Measurements from ENCODE around the gene ZNF143. TPM values are rescaled to one million over a fixed set of nuclear protein-coding genes. Genes with fewer than 3 reads are reported as not detected.
"Not testable (repeated sequence)": the region's sequence is repeated elsewhere in the genome, so short reads cannot be mapped to it uniquely, and the experiment has no call there.

The ZNF143 gene
- total RNA-seq, 1 donor from 2014 or later = 19.9 TPM

GRCh38 chr11:9549216-9549615 is 88.4 kb downstream of the ZNF143 start:
- not testable (repeated sequence) for DNase-seq (ENCODE audit: low spot score)

- no peak for DNase-seq (ENCODE audit: low spot score)
Measured at GRCh38 chr11:9550191-9550628, 89.4 kb downstream of the ZNF143 start.

GRCh38 chr11:9561279-9561982 is 100.6 kb downstream of the ZNF143 start:
- DNase-seq (ENCODE audit: low spot score) = no peak

DNA sequence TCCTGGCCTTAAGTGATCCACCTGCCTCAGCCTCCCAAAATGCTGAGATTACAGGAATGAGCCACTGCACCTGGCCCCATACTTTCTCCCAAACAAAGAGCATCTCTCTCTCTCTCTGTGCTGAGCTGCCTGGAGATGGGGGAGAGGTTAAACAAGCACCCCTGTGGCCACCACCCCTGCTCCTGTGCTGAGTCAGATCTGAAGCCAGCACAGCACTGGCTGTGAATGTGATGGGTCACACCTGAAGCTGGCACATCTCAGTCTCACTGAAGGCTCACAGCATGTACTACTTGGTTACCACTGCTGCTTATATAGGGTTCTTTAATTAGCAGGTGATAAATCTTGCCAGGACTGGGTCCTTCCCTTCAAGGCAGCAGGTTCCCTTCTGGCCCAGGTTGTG is 101.9 kb downstream of the ZNF143 start:
- no peak for DNase-seq (ENCODE audit: low spot score)

DNA sequence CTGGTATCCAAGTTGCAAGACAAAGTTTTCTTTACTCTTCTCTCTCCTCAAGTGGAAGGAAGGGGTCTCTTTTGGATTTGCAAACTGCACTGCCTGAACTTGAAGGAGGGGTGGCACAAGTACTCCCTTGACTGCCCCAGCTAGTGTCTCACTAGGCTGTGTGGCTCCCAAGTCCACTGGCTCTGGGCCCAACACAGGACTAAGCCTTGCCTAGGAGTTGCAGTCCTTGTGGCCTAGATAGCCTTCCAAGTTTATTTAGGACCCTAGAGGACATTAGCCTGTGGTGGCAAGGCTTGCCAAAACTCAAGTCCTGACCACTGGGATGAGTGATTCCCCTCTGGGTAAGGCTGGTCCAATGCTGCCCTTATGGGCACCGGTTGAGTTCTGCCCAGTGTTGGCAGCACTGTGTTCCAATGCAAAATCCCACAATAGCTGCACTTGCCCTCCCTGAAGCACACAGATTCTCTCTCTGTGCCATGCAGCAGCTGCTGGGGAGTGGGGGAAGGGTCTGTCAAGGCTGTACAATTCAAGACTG is 102.5 kb downstream of the ZNF143 start:
- DNase-seq (ENCODE audit: low spot score) = no peak

DNA sequence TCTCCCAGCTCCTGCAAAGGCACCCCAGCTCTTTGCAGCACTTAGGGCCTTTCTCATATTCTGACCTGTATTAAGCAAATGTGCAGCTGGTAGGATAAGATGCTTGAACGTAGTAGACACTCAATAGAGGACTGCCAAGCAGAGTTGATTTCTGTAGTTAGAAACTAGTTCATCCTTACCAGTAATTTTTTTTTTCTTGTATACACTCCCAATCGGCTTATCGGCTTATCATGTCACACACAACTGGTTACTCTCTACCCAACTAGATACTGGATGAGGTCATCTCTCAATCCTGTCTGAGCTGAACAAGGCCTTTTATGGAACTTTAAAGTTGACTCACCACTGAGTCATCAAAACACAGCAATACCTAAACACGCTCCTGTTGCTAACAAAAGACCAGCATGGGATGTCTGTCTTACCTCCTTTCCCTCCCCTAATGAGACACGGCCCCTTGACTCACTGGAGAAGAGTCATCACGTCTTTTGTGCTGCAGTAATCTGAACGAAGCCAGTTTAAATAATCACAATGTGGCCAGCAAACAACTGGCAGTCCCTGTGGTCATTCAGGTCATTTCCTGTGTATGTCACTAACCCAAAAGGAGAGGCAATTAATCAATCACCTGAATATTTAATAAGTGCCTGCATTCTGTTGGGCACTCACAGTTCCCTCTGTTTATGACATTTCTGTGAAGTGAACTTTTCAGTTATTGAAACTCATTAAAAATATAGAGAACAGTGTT is 105.2 kb downstream of the ZNF143 start:
- peak; percentile 70 for DNase-seq (ENCODE audit: low spot score)

DNA sequence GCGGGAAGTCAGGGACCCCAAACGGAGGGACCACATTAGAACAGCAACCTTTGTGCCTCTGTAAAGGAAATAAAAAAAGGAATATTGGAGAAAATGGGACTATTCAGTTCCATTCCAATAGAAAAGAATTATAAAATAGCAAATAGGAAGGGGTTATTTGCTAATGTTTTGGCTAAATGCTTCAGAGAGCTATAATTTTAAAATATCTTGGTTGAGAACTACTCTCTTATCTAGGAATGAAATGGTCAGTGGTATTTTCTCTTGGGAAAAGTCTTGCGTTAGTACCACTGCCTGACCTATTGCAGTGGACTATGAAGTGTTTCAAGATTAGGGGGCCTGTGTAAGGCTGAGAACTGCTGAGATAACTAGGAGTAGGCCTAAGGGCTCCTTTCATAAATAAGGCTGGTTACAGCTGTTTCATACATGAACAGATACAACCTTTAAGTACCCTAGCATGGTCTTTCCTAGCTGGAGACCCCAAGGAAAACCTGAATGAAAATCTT is 105.8 kb downstream of the ZNF143 start:
- no peak for DNase-seq (ENCODE audit: low spot score)

GRCh38 chr11:9567401-9567800 is 106.6 kb downstream of the ZNF143 start:
- no peak for DNase-seq (ENCODE audit: low spot score)

- DNase-seq (ENCODE audit: low spot score) = no peak
Measured at GRCh38 chr11:9568161-9568853, 107.5 kb downstream of the ZNF143 start.

- peak; percentile 74 for DNase-seq (ENCODE audit: low spot score)
Measured at GRCh38 chr11:9568854-9569587, 108.2 kb downstream of the ZNF143 start.

DNA sequence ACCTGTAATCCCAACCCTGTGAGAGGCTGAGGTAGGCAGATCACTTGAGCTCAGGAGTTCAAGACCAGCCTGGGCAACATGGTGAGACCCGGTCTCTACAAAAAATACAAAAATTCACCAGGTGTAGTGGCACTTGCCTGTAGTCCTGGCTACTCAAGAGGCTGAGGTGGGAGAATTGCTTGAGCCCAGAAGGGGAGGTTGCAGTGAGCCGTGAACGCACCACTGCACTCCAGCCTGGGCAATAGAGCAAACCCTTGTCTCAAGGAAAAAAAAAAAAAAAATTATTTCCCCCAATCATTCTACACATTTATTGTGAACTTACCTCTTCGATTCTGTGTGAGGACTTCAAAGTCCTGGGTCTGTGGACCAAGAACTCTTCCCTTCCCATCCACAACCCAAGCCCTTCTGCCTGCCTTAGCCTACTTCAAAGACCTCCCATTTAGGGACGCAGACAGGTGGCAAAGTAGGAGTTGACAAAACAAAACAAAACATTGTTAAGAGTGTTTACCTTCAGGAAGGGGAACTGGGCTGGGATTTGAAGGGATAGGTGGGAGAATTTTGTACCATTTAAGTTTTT is 108.9 kb downstream of the ZNF143 start:
- DNase-seq (ENCODE audit: low spot score) = no peak

DNA sequence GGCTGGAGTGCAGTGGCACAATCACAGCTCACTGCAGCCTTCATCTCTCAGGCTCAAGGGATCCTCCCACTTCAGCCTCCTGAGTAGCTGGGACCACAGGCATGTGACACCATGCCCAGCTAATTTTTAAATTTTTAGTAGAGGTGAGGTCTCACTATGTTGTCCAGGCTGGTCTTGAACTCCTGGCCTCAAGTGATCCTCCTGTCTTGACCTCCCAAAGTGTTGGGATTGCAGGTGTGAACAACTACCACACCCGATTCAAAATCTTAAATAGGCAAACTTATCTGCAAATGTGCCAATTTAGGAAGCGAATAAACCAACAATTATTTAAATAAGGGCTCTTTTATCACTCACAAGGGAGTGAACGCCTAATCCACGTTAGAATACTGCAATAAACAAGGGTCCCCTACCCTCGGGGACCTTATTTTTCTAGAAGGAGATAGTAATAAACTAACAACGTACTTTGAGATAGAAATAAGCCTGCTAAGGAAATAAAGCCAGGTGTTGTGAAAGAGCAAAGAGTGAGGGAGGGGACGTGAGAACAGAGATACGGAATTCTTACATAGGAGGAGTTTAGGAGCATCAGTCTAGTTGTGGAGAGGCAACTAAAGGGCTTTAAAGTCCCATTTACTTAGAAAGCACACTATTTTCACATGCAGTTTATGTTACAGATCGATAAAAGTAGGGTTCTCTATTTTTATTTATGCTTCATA is 109.7 kb downstream of the ZNF143 start:
- DNase-seq (ENCODE audit: low spot score) = no peak

- DNase-seq (ENCODE audit: low spot score) = no peak
Measured at GRCh38 chr11:9571071-9571762, 110.4 kb downstream of the ZNF143 start.

DNA sequence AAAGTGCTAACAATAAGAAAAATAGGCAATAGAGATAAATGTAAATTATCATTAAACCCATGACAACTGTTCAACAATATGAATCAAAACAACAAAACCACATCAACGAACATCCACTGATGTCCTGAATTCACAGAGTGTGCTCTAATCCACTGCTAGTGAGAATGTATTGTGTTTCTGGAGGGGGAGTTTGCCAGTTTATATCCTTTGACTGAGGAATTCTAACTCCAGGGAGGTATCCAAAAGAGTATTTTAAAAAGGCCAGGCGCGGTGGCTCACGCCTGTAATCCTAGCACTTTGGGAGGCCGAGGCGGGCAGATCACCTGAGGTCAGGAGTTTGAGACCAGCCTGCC is 110.9 kb downstream of the ZNF143 start:
- no peak for DNase-seq (ENCODE audit: low spot score)

- peak; percentile 99 for DNase-seq (ENCODE audit: low spot score)
Measured at GRCh38 chr11:9573052-9573774, 112.4 kb downstream of the ZNF143 start, which contains the start of gene WEE1. Gene WEE1, plus strand, starts transcription at chr11:9573670. Its CDS starts 264 bp downstream, at chr11:9573934.

DNA sequence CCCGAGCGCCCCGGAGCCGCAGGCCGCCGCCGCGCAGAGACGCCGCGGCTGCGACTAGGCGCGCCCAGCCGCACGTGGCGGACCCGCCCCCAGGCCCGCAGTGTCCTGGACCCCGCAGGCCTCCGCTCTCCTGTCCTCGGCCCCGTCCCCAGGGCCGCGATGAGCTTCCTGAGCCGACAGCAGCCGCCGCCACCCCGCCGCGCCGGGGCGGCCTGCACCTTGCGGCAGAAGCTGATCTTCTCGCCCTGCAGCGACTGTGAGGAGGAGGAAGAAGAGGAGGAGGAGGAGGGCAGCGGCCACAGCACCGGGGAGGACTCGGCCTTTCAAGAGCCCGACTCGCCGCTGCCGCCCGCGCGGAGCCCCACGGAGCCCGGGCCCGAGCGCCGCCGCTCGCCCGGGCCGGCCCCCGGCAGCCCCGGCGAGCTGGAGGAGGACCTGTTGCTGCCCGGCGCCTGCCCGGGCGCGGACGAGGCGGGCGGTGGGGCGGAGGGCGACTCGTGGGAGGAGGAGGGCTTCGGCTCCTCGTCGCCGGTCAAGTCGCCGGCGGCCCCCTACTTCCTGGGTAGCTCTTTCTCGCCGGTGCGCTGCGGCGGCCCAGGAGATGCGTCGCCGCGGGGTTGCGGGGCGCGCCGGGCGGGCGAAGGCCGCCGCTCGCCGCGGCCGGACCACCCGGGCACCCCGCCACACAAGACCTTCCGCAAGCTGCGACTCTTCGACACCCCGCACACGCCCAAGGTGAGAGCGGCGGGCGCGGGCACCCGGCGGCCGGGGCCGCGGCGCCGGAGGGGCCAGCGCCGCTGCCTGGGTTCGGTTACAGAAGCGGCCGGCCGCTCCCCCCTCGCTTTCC is 113.2 kb downstream of the ZNF143 start:
- DNase-seq (ENCODE audit: low spot score) = no peak

DNA sequence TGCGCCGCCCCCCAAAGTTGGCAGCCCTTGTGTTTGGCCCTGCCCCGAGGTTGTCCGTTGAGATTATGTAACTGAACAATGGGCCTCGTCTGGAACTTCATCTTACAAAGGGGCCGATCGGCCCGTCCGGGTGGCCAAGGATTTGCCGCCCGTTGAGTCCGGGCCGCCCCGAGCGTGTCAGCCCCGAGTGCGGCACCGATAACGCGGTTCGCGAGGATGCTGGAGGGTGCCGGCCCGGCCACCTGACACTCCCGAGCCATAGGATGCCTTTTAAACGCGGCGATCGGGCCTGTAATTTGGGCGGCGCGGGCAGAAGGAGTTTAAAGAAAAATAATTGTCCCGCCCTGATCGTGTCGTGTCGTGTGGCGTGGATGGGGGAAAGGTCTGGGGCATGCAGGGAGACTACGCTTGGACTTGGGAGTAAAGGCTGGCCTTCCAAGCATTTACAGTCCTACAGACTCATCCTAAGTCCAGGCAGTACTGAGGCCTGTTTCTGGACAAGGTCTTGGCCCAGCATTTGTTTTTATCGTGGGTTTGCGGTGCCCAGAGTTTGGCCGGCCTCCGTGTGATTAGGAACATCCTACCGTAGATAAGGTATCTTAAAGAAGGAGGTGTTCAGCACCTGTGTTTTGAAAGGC is 113.9 kb downstream of the ZNF143 start:
- DNase-seq (ENCODE audit: low spot score) = peak; percentile 51
